ENCODE results near the gene SIGLEC9. TPM values are rescaled to one million over a fixed set of nuclear protein-coding genes. Genes with fewer than 3 reads are reported as not detected.

SIGLEC9 gene
- 0.29 TPM for polyA plus RNA-seq (2013, experiment 1 of 2)
- not detected for polyA plus RNA-seq (2013, experiment 2 of 2)

GRCh38 chr19:51124729-51125128, at the start of gene SIGLEC9:
Gene SIGLEC9 (plus strand): TSS chr19:51124906. CDS start chr19:51124975, 69 bp downstream.
- Histone ChIP-seq H3K27ac (ENCODE audit: low read depth, low read length, severe bottlenecking) (no peak within 1 kb of the TSS), H3K9me3 (ENCODE audit: control insufficient read depth, low read length) (no peaks in the 10 kb centered on the region), H3K4me1 (ENCODE audit: control insufficient read depth, insufficient read depth, low read length, poor library complexity, severe bottlenecking) (no peaks in the 10 kb centered on the region), H3K36me3 (ENCODE audit: control insufficient read depth, insufficient read depth, low read length) (no peaks in the 10 kb centered on the region), H3K4me3 (ENCODE audit: extremely low read depth, insufficient read depth, low read length, poor library complexity, severe bottlenecking) (no peak within 1 kb of the TSS)
- WGBS, 2 experiments (ENCODE audit: insufficient coverage in 2 of 2), result 91 to 93% methylated on average over 8 to 9 of the region's 14 CpGs

GRCh38 chr19:51075998-51076397, 48.7 kb upstream of the SIGLEC9 start:
- H3K36me3 ChIP-seq (ENCODE audit: control insufficient read depth, insufficient read depth, low read length), result no peaks in the 10 kb centered on the region
- no peak overlapping the region for H3K27ac ChIP-seq (ENCODE audit: low read depth, low read length, severe bottlenecking)
- no peak overlapping the region for H3K4me3 ChIP-seq (ENCODE audit: extremely low read depth, insufficient read depth, low read length, poor library complexity, severe bottlenecking)
- H3K9me3 ChIP-seq (ENCODE audit: control insufficient read depth, low read length), result no peaks in the 10 kb centered on the region
- 84 to 96% methylated on average over 3 to 4 of the region's 5 CpGs for WGBS, 2 experiments (ENCODE audit: insufficient coverage in 2 of 2)
- H3K4me1 ChIP-seq (ENCODE audit: control insufficient read depth, insufficient read depth, low read length, poor library complexity, severe bottlenecking), result no peaks in the 10 kb centered on the region

- Histone ChIP-seq H3K27ac (ENCODE audit: low read depth, low read length, severe bottlenecking) (no peak overlapping the region), H3K36me3 (ENCODE audit: control insufficient read depth, insufficient read depth, low read length) (no peaks in the 10 kb centered on the region), H3K4me1 (ENCODE audit: control insufficient read depth, insufficient read depth, low read length, poor library complexity, severe bottlenecking) (no peaks in the 10 kb centered on the region), H3K9me3 (ENCODE audit: control insufficient read depth, low read length) (no peaks in the 10 kb centered on the region), H3K4me3 (ENCODE audit: extremely low read depth, insufficient read depth, low read length, poor library complexity, severe bottlenecking) (no peak overlapping the region)
- WGBS, 2 experiments (ENCODE audit: insufficient coverage in 2 of 2), result 90 to 91% methylated on average over 12 to 13 of the region's 14 CpGs
Observed at GRCh38 chr19:51076631-51077213, 48.0 kb upstream of the SIGLEC9 start.

GRCh38 chr19:51078104-51078503, 46.6 kb upstream of the SIGLEC9 start:
- H3K27ac ChIP-seq (ENCODE audit: low read depth, low read length, severe bottlenecking), result no peak overlapping the region
- H3K9me3 ChIP-seq (ENCODE audit: control insufficient read depth, low read length), result no peaks in the 10 kb centered on the region
- no peak overlapping the region for H3K4me3 ChIP-seq (ENCODE audit: extremely low read depth, insufficient read depth, low read length, poor library complexity, severe bottlenecking)
- 80 to 81% methylated on average over 6 of the region's 6 CpGs for WGBS, 2 experiments (ENCODE audit: insufficient coverage in 2 of 2)
- H3K4me1 ChIP-seq (ENCODE audit: control insufficient read depth, insufficient read depth, low read length, poor library complexity, severe bottlenecking), result no peaks in the 10 kb centered on the region
- no peaks in the 10 kb centered on the region for H3K36me3 ChIP-seq (ENCODE audit: control insufficient read depth, insufficient read depth, low read length)

GRCh38 chr19:51078731-51079130, 46.0 kb upstream of the SIGLEC9 start:
- no peaks in the 10 kb centered on the region for H3K4me1 ChIP-seq (ENCODE audit: control insufficient read depth, insufficient read depth, low read length, poor library complexity, severe bottlenecking)
- H3K4me3 ChIP-seq (ENCODE audit: extremely low read depth, insufficient read depth, low read length, poor library complexity, severe bottlenecking), result no peak overlapping the region
- no peaks in the 10 kb centered on the region for H3K9me3 ChIP-seq (ENCODE audit: control insufficient read depth, low read length)
- WGBS, 2 experiments (ENCODE audit: insufficient coverage in 2 of 2), result 91 to 92% methylated on average over 6 of the region's 6 CpGs
- H3K27ac ChIP-seq (ENCODE audit: low read depth, low read length, severe bottlenecking), result no peak overlapping the region
- no peaks in the 10 kb centered on the region for H3K36me3 ChIP-seq (ENCODE audit: control insufficient read depth, insufficient read depth, low read length)

GRCh38 chr19:51079481-51080110, 45.1 kb upstream of the SIGLEC9 start:
- H3K4me1 ChIP-seq (ENCODE audit: control insufficient read depth, insufficient read depth, low read length, poor library complexity, severe bottlenecking), result no peaks in the 10 kb centered on the region
- H3K4me3 ChIP-seq (ENCODE audit: extremely low read depth, insufficient read depth, low read length, poor library complexity, severe bottlenecking), result no peak overlapping the region
- H3K9me3 ChIP-seq (ENCODE audit: control insufficient read depth, low read length), result no peaks in the 10 kb centered on the region
- H3K27ac ChIP-seq (ENCODE audit: low read depth, low read length, severe bottlenecking), result no peak overlapping the region
- no peaks in the 10 kb centered on the region for H3K36me3 ChIP-seq (ENCODE audit: control insufficient read depth, insufficient read depth, low read length)
- WGBS, 2 experiments (ENCODE audit: insufficient coverage in 2 of 2), result 92 to 93% methylated on average over 24 to 25 of the region's 27 CpGs

GRCh38 chr19:51081476-51081875, 43.2 kb upstream of the SIGLEC9 start:
- Histone ChIP-seq H3K4me3 (ENCODE audit: extremely low read depth, insufficient read depth, low read length, poor library complexity, severe bottlenecking) (no peak overlapping the region), H3K9me3 (ENCODE audit: control insufficient read depth, low read length) (no peaks in the 10 kb centered on the region), H3K4me1 (ENCODE audit: control insufficient read depth, insufficient read depth, low read length, poor library complexity, severe bottlenecking) (no peaks in the 10 kb centered on the region), H3K27ac (ENCODE audit: low read depth, low read length, severe bottlenecking) (no peak overlapping the region), H3K36me3 (ENCODE audit: control insufficient read depth, insufficient read depth, low read length) (no peaks in the 10 kb centered on the region)
- WGBS, 2 experiments (ENCODE audit: insufficient coverage in 2 of 2), result 84 to 98% methylated on average over 8 to 13 of the region's 14 CpGs

GRCh38 chr19:51082611-51083010, 42.1 kb upstream of the SIGLEC9 start, which contains the start of gene KLK14:
Gene KLK14 (minus strand): TSS chr19:51082887. CDS start chr19:51082614, 273 bp downstream.
- H3K27ac ChIP-seq (ENCODE audit: low read depth, low read length, severe bottlenecking), result no peak within 1 kb of the TSS
- 41 to 66% methylated on average over 3 to 6 of the region's 7 CpGs for WGBS, 2 experiments (ENCODE audit: insufficient coverage in 2 of 2)

GRCh38 chr19:51083181-51083580, 41.5 kb upstream of the SIGLEC9 start:
- no peaks in the 10 kb centered on the region for H3K4me1 ChIP-seq (ENCODE audit: control insufficient read depth, insufficient read depth, low read length, poor library complexity, severe bottlenecking)
- no peak overlapping the region for H3K27ac ChIP-seq (ENCODE audit: low read depth, low read length, severe bottlenecking)
- WGBS, 2 experiments (ENCODE audit: insufficient coverage in 2 of 2), result 71 to 72% methylated on average over 4 of the region's 4 CpGs
- no peaks in the 10 kb centered on the region for H3K9me3 ChIP-seq (ENCODE audit: control insufficient read depth, low read length)
- no peaks in the 10 kb centered on the region for H3K36me3 ChIP-seq (ENCODE audit: control insufficient read depth, insufficient read depth, low read length)
- no peak overlapping the region for H3K4me3 ChIP-seq (ENCODE audit: extremely low read depth, insufficient read depth, low read length, poor library complexity, severe bottlenecking)

More at GRCh38 chr19:51082611-51083010, 42.1 kb upstream of the SIGLEC9 start, which contains the start of gene KLK14:
- no peaks in the 10 kb centered on the region for H3K36me3 ChIP-seq (ENCODE audit: control insufficient read depth, insufficient read depth, low read length)
- no peak within 1 kb of the TSS for H3K4me3 ChIP-seq (ENCODE audit: extremely low read depth, insufficient read depth, low read length, poor library complexity, severe bottlenecking)
- H3K9me3 ChIP-seq (ENCODE audit: control insufficient read depth, low read length), result no peaks in the 10 kb centered on the region
- H3K4me1 ChIP-seq (ENCODE audit: control insufficient read depth, insufficient read depth, low read length, poor library complexity, severe bottlenecking), result no peaks in the 10 kb centered on the region

GRCh38 chr19:51083783-51084182, 40.9 kb upstream of the SIGLEC9 start:
- H3K36me3 ChIP-seq (ENCODE audit: control insufficient read depth, insufficient read depth, low read length), result no peaks in the 10 kb centered on the region
- H3K27ac ChIP-seq (ENCODE audit: low read depth, low read length, severe bottlenecking), result no peak overlapping the region
- H3K9me3 ChIP-seq (ENCODE audit: control insufficient read depth, low read length), result no peaks in the 10 kb centered on the region
- no peaks in the 10 kb centered on the region for H3K4me1 ChIP-seq (ENCODE audit: control insufficient read depth, insufficient read depth, low read length, poor library complexity, severe bottlenecking)
- WGBS, 2 experiments (ENCODE audit: insufficient coverage in 2 of 2), result 88 to 89% methylated on average over 7 to 9 of the region's 14 CpGs
- H3K4me3 ChIP-seq (ENCODE audit: extremely low read depth, insufficient read depth, low read length, poor library complexity, severe bottlenecking), result no peak overlapping the region

GRCh38 chr19:51084505-51084904, 40.2 kb upstream of the SIGLEC9 start:
- Histone ChIP-seq H3K27ac (ENCODE audit: low read depth, low read length, severe bottlenecking) (no peak overlapping the region), H3K4me1 (ENCODE audit: control insufficient read depth, insufficient read depth, low read length, poor library complexity, severe bottlenecking) (no peaks in the 10 kb centered on the region), H3K9me3 (ENCODE audit: control insufficient read depth, low read length) (no peaks in the 10 kb centered on the region), H3K4me3 (ENCODE audit: extremely low read depth, insufficient read depth, low read length, poor library complexity, severe bottlenecking) (no peak overlapping the region), H3K36me3 (ENCODE audit: control insufficient read depth, insufficient read depth, low read length) (no peaks in the 10 kb centered on the region)
- 89 to 93% methylated on average over 6 of the region's 7 CpGs for WGBS, 2 experiments (ENCODE audit: insufficient coverage in 2 of 2)
